Measurements from ENCODE around the gene ABHD8.

GRCh38 chr19:17245535-17245984 is 57.7 kb downstream of the ABHD8 start, which contains the start of gene NR2F6:
- TF ChIP-seq, protein P1, sequence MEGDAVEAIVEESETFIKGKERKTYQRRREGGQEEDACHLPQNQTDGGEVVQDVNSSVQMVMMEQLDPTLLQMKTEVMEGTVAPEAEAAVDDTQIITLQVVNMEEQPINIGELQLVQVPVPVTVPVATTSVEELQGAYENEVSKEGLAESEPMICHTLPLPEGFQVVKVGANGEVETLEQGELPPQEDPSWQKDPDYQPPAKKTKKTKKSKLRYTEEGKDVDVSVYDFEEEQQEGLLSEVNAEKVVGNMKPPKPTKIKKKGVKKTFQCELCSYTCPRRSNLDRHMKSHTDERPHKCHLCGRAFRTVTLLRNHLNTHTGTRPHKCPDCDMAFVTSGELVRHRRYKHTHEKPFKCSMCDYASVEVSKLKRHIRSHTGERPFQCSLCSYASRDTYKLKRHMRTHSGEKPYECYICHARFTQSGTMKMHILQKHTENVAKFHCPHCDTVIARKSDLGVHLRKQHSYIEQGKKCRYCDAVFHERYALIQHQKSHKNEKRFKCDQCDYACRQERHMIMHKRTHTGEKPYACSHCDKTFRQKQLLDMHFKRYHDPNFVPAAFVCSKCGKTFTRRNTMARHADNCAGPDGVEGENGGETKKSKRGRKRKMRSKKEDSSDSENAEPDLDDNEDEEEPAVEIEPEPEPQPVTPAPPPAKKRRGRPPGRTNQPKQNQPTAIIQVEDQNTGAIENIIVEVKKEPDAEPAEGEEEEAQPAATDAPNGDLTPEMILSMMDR (IDR thresholded peaks at IDR 0.05) = no peak
- TF ChIP-seq POLR2A (IDR thresholded peaks at IDR 0.05) = peak; percentile 26
